ENCODE results near the gene PTMS. TPM values are rescaled to one million over a fixed set of nuclear protein-coding genes. Genes with fewer than 3 reads are reported as not detected.

Gene PTMS
- total and polyA plus RNA-seq, 2 of the 13 experiments (the other 11 are each of a cell fraction or from before 2014, with no cell fraction given), result 40.5 to 82.4 TPM

- TF ChIP-seq ZNF781 (CRISPR knock-in tag; IDR thresholded peaks at IDR 0.05; ENCODE audit: borderline replicate concordance, not compliant biosample characterization), result no peak
- TF ChIP-seq NBN (conservative IDR thresholded peaks at IDR 0.05), result no peak
- no peak for TF ChIP-seq ZNF7 (CRISPR knock-in tag; IDR thresholded peaks at IDR 0.05)
- TF ChIP-seq, protein P1, sequence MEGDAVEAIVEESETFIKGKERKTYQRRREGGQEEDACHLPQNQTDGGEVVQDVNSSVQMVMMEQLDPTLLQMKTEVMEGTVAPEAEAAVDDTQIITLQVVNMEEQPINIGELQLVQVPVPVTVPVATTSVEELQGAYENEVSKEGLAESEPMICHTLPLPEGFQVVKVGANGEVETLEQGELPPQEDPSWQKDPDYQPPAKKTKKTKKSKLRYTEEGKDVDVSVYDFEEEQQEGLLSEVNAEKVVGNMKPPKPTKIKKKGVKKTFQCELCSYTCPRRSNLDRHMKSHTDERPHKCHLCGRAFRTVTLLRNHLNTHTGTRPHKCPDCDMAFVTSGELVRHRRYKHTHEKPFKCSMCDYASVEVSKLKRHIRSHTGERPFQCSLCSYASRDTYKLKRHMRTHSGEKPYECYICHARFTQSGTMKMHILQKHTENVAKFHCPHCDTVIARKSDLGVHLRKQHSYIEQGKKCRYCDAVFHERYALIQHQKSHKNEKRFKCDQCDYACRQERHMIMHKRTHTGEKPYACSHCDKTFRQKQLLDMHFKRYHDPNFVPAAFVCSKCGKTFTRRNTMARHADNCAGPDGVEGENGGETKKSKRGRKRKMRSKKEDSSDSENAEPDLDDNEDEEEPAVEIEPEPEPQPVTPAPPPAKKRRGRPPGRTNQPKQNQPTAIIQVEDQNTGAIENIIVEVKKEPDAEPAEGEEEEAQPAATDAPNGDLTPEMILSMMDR (CRISPR knock-in tag; IDR thresholded peaks at IDR 0.05), result peak; percentile 13; the same call in 1 of the 2 replicates
- 0 out of 2 replicates have a peak, but pooled peaks have one; percentile 1 for TF ChIP-seq ZNF547 (CRISPR knock-in tag; IDR thresholded peaks at IDR 0.05)
- TF ChIP-seq IKZF1 (IDR thresholded peaks at IDR 0.05), result no peak
- TF ChIP-seq ZNF766 (CRISPR knock-in tag; IDR thresholded peaks at IDR 0.05; ENCODE audit: borderline replicate concordance), result no peak
- no peak for TF ChIP-seq EP300 (IDR thresholded peaks at IDR 0.05; ENCODE audit: low read depth in 2 of 2, low read length in 2 of 2)
- TF ChIP-seq EP300 (CRISPR knock-in tag; IDR thresholded peaks at IDR 0.05; ENCODE audit: borderline replicate concordance), result no peak
- TF ChIP-seq IRF9 (CRISPR knock-in tag; IDR thresholded peaks at IDR 0.05; ENCODE audit: borderline replicate concordance), result peak; percentile 28; the same call in 1 of the 2 replicates
- TF ChIP-seq NAIF1 (CRISPR knock-in tag; IDR thresholded peaks at IDR 0.05; ENCODE audit: borderline replicate concordance), result no peak
- TF ChIP-seq DR1 (CRISPR knock-in tag; IDR thresholded peaks at IDR 0.05), result peak; percentile 93
- 0 out of 2 replicates have a peak, but pooled peaks have one; percentile 48 for TF ChIP-seq ZNF563 (CRISPR knock-in tag; IDR thresholded peaks at IDR 0.05)
- TF ChIP-seq, protein P2, sequence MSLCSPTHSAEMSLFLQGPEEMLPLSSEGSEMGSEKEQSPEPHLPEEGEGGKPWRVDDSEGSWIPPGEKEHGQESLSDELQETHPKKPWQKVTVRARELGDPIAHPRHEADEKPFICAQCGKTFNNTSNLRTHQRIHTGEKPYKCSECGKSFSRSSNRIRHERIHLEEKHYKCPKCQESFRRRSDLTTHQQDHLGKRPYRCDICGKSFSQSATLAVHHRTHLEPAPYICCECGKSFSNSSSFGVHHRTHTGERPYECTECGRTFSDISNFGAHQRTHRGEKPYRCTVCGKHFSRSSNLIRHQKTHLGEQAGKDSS (CRISPR knock-in tag; IDR thresholded peaks at IDR 0.05; ENCODE audit: borderline replicate concordance, low read depth), result no peak
- peak; percentile 39; the same call in 1 of the 2 replicates for TF ChIP-seq GATA4 (IDR thresholded peaks at IDR 0.05; ENCODE audit: borderline replicate concordance, low read depth)
- TF ChIP-seq GFI1 (CRISPR knock-in tag; IDR thresholded peaks at IDR 0.05; ENCODE audit: borderline replicate concordance), result no peak
- no peak for TF ChIP-seq XRCC5 (optimal IDR thresholded peaks at IDR 0.05; ENCODE audit: low read length)
- TF ChIP-seq, protein P3, sequence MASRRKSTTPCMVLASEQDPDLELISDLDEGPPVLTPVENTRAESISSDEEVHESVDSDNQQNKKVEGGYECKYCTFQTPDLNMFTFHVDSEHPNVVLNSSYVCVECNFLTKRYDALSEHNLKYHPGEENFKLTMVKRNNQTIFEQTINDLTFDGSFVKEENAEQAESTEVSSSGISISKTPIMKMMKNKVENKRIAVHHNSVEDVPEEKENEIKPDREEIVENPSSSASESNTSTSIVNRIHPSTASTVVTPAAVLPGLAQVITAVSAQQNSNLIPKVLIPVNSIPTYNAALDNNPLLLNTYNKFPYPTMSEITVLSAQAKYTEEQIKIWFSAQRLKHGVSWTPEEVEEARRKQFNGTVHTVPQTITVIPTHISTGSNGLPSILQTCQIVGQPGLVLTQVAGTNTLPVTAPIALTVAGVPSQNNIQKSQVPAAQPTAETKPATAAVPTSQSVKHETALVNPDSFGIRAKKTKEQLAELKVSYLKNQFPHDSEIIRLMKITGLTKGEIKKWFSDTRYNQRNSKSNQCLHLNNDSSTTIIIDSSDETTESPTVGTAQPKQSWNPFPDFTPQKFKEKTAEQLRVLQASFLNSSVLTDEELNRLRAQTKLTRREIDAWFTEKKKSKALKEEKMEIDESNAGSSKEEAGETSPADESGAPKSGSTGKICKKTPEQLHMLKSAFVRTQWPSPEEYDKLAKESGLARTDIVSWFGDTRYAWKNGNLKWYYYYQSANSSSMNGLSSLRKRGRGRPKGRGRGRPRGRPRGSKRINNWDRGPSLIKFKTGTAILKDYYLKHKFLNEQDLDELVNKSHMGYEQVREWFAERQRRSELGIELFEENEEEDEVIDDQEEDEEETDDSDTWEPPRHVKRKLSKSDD (CRISPR knock-in tag; IDR thresholded peaks at IDR 0.05; ENCODE audit: low read depth), result 0 out of 2 replicates have a peak, but pooled peaks have one; percentile 38
- no peak for TF ChIP-seq SAFB2 (CRISPR knock-in tag; IDR thresholded peaks at IDR 0.05; ENCODE audit: borderline replicate concordance, low read depth)
- no peak for TF ChIP-seq TARDBP (CRISPR knock-in tag; IDR thresholded peaks at IDR 0.05)
- no peak for TF ChIP-seq ZBTB26 (CRISPR knock-in tag; IDR thresholded peaks at IDR 0.05; ENCODE audit: borderline replicate concordance)
Observed at GRCh38 chr12:6765634-6766581, at the start of gene PTMS (continued).

Data from HepG2 (cell line).